Left lung (tissue), 10 donors: Measurements from ENCODE around the gene CKS1B. TPM values are rescaled to one million over a fixed set of nuclear protein-coding genes. Genes with fewer than 3 reads are reported as not detected.

Experiments used
- ATAC-seq: fragments of 200-7000 bp; cut with Tn5 transposase; one replicate; pipeline ENCODE4 v1.9.1; 2020; ENCODE audit warnings: moderate library complexity
- DNase-seq, 4 donors: peaks; one replicate each; pipeline ENCODE4 v3.0.0-alpha.2; 2013 to 2020
- H3K27ac ChIP-seq, 2 donors: fragments of 200-600 bp; sonication (generic) in 1 of 2; one replicate each; pipeline versions ENCODE4 v1.5.0 to v1.8.0; 2020 to 2021
- H3K27me3 ChIP-seq, 2 donors: fragments of 200-600 bp; sonication (generic) in 1 of 2; one replicate each; pipeline versions ENCODE4 v1.5.0 to v1.8.0; 2020 to 2021
- H3K36me3 ChIP-seq, 2 donors: fragments of 200-600 bp; sonication (generic) in 1 of 2; one replicate each; pipeline versions ENCODE4 v1.5.0 to v1.8.0; 2020 to 2021
- H3K4me1 ChIP-seq, 2 donors: fragments of 200-600 bp; one replicate each; pipeline ENCODE4 v1.8.0; 2021
- H3K4me3 ChIP-seq, 2 donors: fragments of 200-600 bp; sonication (generic) in 1 of 2; one replicate each; pipeline versions ENCODE4 v1.5.0 to v1.8.0; 2020 to 2021; ENCODE audit warnings: mild to moderate bottlenecking in 1 of 2
- H3K9me3 ChIP-seq, 2 donors: fragments of 200-600 bp; sonication (generic) in 1 of 2; one replicate each; pipeline versions ENCODE4 v1.5.0 to v1.8.0; 2020 to 2021
- intact Hi-C, 2 donors: fragments of 100-400 bp; cut with DNase I; formaldehyde crosslinking; loops; one replicate each; pipeline versions ENCODE4 v1.11.2 to v1.14.2; 2022
- polyA plus RNA-seq, 6 donors: library from polyadenylated mRNA; unstranded; fragments of 120-200 nt; gene quantifications; one replicate each; pipeline ENCODE4 v1.2.1, GENCODE V29; 2013; ENCODE audit not compliant: insufficient read length in 6 of 6
- total RNA-seq, 2 donors: library from RNA; stranded (reverse); fragmentation: NEBNext Ultra II Directional; extraction: Animal tissue kit (Norgen Biotek cat#: 25700); gene quantifications; one replicate each; pipeline ENCODE4 v1.2.1, GENCODE V29; 2021
- TF ChIP-seq, protein P1 (sequence below), 2 donors: fragments of 200-600 bp; sonication (generic) in 1 of 2; IDR thresholded peaks; one replicate each; pipeline versions ENCODE4 v1.5.0 to v1.8.0; 2021; ENCODE audit warnings: antibody characterized with exemption in 2 of 2
- donor health status: DM: no; HTN: yes; CAD: no.
- donor health status: DM: no; HTN: no; CAD: no.

CKS1B gene
- total and polyA plus RNA-seq, 8 donors = 29.7 to 141 (median 87.7) TPM

DNA sequence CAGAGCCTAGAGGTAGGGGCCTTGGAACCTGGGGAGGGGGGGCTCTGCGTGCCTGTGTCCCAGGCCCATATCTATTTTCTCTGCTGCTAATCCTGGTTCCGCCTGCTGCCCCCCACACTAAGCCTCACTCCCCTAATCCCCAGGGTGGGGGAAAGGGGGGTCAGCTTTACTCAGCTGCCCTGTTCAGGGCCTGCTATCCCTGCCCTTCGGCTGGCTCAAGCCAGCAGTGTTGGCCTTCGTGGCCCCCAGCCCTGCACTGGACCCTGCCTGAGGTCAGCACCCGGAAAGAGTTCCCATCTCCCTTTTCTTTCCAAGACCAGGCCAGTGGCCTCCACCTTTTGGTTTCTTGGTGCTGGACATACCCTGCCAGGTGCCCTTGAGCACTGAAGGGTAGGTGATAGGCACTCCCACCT is 36.5 kb downstream of the CKS1B start:
- H3K36me3 ChIP-seq = peaks cover 0 to 33% of the 10 kb centered on the region in 2 donors
- no peaks in the 10 kb centered on the region for H3K27me3 ChIP-seq
- intact Hi-C loops = no loop called here
- H3K27ac ChIP-seq = peak overlapping the region in 1 of 2 donors; percentile 95
- H3K9me3 ChIP-seq = no peaks in the 10 kb centered on the region
- no peak for DNase-seq
- TF ChIP-seq, protein P1, sequence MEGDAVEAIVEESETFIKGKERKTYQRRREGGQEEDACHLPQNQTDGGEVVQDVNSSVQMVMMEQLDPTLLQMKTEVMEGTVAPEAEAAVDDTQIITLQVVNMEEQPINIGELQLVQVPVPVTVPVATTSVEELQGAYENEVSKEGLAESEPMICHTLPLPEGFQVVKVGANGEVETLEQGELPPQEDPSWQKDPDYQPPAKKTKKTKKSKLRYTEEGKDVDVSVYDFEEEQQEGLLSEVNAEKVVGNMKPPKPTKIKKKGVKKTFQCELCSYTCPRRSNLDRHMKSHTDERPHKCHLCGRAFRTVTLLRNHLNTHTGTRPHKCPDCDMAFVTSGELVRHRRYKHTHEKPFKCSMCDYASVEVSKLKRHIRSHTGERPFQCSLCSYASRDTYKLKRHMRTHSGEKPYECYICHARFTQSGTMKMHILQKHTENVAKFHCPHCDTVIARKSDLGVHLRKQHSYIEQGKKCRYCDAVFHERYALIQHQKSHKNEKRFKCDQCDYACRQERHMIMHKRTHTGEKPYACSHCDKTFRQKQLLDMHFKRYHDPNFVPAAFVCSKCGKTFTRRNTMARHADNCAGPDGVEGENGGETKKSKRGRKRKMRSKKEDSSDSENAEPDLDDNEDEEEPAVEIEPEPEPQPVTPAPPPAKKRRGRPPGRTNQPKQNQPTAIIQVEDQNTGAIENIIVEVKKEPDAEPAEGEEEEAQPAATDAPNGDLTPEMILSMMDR (IDR thresholded peaks at IDR 0.05) = no peak
- ATAC-seq = no peak
- peak overlapping the region in 1 of 2 donors; percentile 96 for H3K4me3 ChIP-seq
- H3K4me1 ChIP-seq = peaks cover 30 to 97% of the 10 kb centered on the region in 2 donors

DNA sequence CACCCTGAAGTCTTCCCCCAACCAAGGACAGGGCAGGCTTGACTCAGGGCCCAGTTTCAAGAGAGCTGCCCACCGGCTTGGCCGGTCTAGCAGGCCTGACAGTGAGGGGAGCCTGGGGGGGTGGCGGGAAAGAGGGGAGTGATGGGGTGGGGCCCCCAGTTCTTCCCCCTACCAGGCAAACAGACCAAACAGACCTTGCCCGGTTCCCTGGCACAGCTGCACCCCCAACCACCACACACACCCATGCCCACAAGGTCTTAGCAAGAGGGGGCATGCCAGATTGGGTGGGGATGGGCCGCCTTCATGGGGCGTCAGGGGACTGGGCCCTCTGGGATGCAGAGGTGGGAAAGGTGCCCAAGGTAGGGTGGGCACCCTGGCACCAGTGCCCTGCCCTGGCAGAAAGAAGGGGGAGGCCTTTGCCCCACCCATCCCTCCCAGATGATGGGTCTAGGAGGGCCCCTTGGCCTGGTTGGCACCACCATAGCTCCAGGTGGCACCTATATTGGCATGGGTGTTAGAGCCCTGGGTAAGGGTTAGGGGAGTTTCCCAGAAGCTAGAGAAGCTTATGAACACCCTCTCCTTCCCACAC is 37.0 kb downstream of the CKS1B start:
- TF ChIP-seq, protein P1 (IDR thresholded peaks at IDR 0.05) = no peak
- DNase-seq (peak in 1 of 4 donors; percentile 63), ATAC-seq (no peak)
- Histone ChIP-seq H3K9me3 (no peaks in the 10 kb centered on the region), H3K36me3 (peaks cover 0 to 38% of the 10 kb centered on the region in 2 donors), H3K4me3 (peak overlapping the region in 1 of 2 donors; percentile 96), H3K4me1 (peaks cover 25 to 97% of the 10 kb centered on the region in 2 donors), H3K27me3 (no peaks in the 10 kb centered on the region), H3K27ac (peak overlapping the region; percentile 39 to 95)
- intact Hi-C loops = no loop called here

DNA sequence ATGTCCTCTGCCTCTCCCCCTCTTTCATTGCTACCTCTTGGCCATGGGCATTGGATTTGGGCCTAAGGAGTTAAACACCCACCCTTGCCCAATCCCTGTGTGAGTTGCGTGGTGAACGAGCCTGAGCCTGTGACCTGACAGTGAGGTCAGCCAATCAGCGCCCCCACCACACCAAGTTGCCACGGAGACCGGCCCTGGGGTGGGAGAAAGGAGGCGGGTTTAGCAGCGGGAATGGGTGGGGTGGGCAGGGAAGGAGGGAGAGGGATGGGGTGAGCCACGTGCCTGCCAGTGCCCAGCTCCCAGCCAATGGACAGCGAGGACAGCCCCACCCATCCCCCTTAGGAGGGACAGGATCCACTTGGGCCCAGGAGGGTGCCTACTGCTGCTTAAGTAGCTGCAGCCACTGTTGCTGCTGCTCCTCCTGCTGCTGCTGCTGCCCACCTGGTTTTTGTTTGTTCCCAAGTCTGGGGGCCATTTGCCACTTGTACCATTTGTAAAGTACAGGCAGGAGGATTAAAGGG is 37.6 kb downstream of the CKS1B start:
- peak in 2 of 4 donors; percentile 80 to 86 for DNase-seq
- intact Hi-C loops = no loop called here
- peak; percentile 75 for ATAC-seq

DNA sequence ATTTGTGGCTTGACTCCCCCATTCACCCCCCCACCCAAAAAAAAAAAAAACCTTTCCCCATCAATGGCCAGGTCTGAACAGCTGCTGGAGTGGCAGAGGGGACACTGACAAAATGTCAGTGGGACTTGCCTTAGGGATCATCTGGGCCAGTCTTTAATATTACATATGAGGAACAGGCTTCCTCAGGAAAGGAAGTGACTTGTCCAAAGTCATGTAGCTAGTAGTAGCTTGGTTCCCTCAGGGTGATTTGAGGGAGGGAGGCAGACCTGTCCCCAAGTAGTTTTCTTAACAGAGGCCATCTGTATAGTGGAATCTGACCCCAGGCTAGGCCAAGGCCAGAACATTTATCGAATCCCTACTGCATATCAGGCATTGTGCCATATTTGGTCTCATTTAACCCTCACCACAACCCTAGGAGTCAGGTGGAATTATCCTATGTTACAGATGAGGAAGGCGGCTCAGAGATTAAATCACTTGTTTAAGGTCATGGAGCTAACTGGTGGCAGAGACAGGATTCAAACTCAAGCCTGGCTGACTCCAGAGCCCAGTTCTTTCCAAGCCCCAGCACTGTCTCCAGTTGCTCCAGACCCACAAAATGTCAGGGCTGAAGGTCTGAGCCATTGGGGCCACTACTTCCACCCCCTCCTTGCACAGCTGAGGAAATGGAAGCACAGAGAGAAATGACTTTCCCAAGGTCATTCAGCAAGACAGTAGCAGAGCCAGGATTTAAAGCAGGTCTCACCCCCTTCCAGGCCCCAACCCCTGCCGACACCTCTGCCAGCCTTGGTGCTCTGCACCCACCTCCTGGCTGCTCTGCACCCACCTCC is 38.5 kb downstream of the CKS1B start:
- DNase-seq (no peak), ATAC-seq (no peak)
- TF ChIP-seq, protein P1 (IDR thresholded peaks at IDR 0.05) = no peak
- Histone ChIP-seq H3K36me3 (peaks cover 0 to 50% of the 10 kb centered on the region in 2 donors), H3K9me3 (no peaks in the 10 kb centered on the region), H3K27me3 (no peaks in the 10 kb centered on the region), H3K4me3 (no peak overlapping the region), H3K4me1 (peaks cover 30 to 97% of the 10 kb centered on the region in 2 donors), H3K27ac (peak overlapping the region; percentile 39 to 95)
- intact Hi-C loops = no loop called here

More for the DNA sequence above, 37.6 kb downstream of the CKS1B start:
- Histone ChIP-seq H3K36me3 (peaks cover 0 to 44% of the 10 kb centered on the region in 2 donors), H3K27me3 (no peaks in the 10 kb centered on the region), H3K27ac (peak overlapping the region; percentile 39 to 95), H3K9me3 (no peaks in the 10 kb centered on the region), H3K4me3 (no peak overlapping the region), H3K4me1 (peaks cover 29 to 97% of the 10 kb centered on the region in 2 donors)
- TF ChIP-seq, protein P1 (IDR thresholded peaks at IDR 0.05) = no peak

DNA sequence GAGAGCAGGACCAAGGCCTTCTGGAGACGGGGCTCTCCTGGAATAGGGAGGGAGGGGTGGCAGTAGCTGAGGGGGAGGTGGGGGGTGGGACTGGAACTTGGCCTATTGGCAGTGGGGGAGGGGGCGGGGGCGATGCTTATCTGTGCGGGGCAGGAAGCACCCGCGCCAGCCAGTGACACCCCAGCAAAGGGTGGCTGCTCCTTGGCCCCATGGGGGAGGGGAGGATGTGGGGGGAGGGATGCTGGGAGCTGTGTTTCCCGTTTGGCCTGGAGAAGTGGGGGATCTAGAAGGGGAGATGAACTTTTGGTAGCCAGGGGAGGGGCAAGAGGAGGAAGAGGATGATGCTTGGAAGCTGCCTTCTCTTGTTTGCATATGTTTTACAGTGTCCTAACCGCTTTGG is 39.2 kb downstream of the CKS1B start:
- Histone ChIP-seq H3K27ac (peak overlapping the region in 1 of 2 donors; percentile 95), H3K4me1 (peaks cover 29 to 99% of the 10 kb centered on the region in 2 donors), H3K36me3 (peaks cover 0 to 56% of the 10 kb centered on the region in 2 donors), H3K4me3 (no peak overlapping the region), H3K9me3 (no peaks in the 10 kb centered on the region), H3K27me3 (no peaks in the 10 kb centered on the region)
- no peak for ATAC-seq
- TF ChIP-seq, protein P1 (IDR thresholded peaks at IDR 0.05) = no peak
- DNase-seq = no peak
- intact Hi-C loops = no loop called here
